ENCODE measurements around the gene CREB3L4. TPM values are rescaled to one million over a fixed set of nuclear protein-coding genes. Genes with fewer than 3 reads are reported as not detected.

The CREB3L4 gene
- total and polyA plus RNA-seq, 4 donors = 4.4 to 10.3 (median 8.8) TPM

DNA sequence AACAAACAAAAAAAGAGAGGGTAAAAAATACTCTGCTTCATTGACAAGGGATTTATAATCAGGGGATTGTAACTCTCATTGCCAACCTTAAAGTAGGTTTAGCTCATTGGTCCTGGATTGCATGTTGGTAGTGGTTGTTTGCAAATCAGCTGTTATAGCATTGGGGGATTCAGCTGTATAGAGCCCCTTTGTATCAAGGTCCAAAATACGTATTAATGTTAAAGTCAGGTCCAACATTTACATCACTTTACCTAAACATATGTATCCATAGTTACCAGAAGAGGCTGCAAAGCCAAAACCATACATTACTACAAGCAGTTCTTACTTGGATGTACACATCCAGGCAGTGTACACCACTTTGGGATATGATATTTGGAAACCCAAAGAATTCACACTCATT lies 52.2 kb downstream of the CREB3L4 start (continued):
- no peak for TF ChIP-seq EGR1 (IDR thresholded peaks at IDR 0.05; ENCODE audit: low read depth in 2 of 2)
- no peak for TF ChIP-seq RAD21 (IDR thresholded peaks at IDR 0.05)
- TF ChIP-seq, protein P1, sequence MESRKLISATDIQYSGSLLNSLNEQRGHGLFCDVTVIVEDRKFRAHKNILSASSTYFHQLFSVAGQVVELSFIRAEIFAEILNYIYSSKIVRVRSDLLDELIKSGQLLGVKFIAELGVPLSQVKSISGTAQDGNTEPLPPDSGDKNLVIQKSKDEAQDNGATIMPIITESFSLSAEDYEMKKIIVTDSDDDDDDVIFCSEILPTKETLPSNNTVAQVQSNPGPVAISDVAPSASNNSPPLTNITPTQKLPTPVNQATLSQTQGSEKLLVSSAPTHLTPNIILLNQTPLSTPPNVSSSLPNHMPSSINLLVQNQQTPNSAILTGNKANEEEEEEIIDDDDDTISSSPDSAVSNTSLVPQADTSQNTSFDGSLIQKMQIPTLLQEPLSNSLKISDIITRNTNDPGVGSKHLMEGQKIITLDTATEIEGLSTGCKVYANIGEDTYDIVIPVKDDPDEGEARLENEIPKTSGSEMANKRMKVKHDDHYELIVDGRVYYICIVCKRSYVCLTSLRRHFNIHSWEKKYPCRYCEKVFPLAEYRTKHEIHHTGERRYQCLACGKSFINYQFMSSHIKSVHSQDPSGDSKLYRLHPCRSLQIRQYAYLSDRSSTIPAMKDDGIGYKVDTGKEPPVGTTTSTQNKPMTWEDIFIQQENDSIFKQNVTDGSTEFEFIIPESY (IDR thresholded peaks at IDR 0.05) = no peak

Small RNAs within 50 kb of the gene (small RNA-seq; reads per million reads assigned to genes)
- gene MIR6737 = not detected

Other genes with a start within 250 kb of the CREB3L4 start
- 10 to 100 TPM; 16.4 to 26.0 TPM for gene INTS3, start 239.9 kb upstream of the CREB3L4 start, total RNA-seq
- 10 to 100 TPM in 1 of 2 donors, 1 to 10 TPM in 1; 9.0 to 13.9 TPM for gene INTS3, start 239.9 kb upstream of the CREB3L4 start, polyA plus RNA-seq
- gene SLC27A3, start 192.5 kb upstream of the CREB3L4 start, total RNA-seq = 10 to 100 TPM; 18.1 to 29.1 TPM
- 10 to 100 TPM; 27.2 to 47.4 TPM for gene SLC27A3, start 192.5 kb upstream of the CREB3L4 start, polyA plus RNA-seq
- 1 to 10 TPM; 4.4 to 4.9 TPM for gene GATAD2B, start 44.9 kb upstream of the CREB3L4 start, total RNA-seq
- gene GATAD2B, start 44.9 kb upstream of the CREB3L4 start, polyA plus RNA-seq = 1 to 10 TPM; 3.2 to 3.5 TPM
- gene DENND4B, start 21.2 kb upstream of the CREB3L4 start, total RNA-seq = 10 to 100 TPM; 13.1 to 27.2 TPM
- 10 to 100 TPM in 1 of 2 donors, 1 to 10 TPM in 1; 9.7 to 10.1 TPM for gene DENND4B, start 21.2 kb upstream of the CREB3L4 start, polyA plus RNA-seq
- gene CRTC2, start 9.3 kb upstream of the CREB3L4 start, total RNA-seq = 1 to 10 TPM; 4.9 to 5.5 TPM
- 10 to 100 TPM; 11.0 to 14.9 TPM for gene CRTC2, start 9.3 kb upstream of the CREB3L4 start, polyA plus RNA-seq
- 10 to 100 TPM; 46.8 to 70.3 TPM for gene SLC39A1, start 4.4 kb upstream of the CREB3L4 start, total RNA-seq
- gene SLC39A1, start 4.4 kb upstream of the CREB3L4 start, polyA plus RNA-seq = 10 to 100 TPM; 38.8 to 62.5 TPM
- gene JTB, start 9.8 kb downstream of the CREB3L4 start, total RNA-seq = 100 to 1,000 TPM in 1 of 2 donors, 10 to 100 TPM in 1; 88.9 to 104 TPM
- gene JTB, start 9.8 kb downstream of the CREB3L4 start, polyA plus RNA-seq = 100 to 1,000 TPM; 144 to 182 TPM
- 10 to 100 TPM; 18.0 to 20.6 TPM for gene RAB13, start 18.4 kb downstream of the CREB3L4 start, total RNA-seq
- 10 to 100 TPM; 44.3 to 72.9 TPM for gene RAB13, start 18.4 kb downstream of the CREB3L4 start, polyA plus RNA-seq
- gene RPS27, start 22.9 kb downstream of the CREB3L4 start, total RNA-seq = 1,000 to 10,000 TPM in 1 of 2 donors, 100 to 1,000 TPM in 1; 452 to 1,886 TPM
- 1,000 to 10,000 TPM in 1 of 2 donors, 100 to 1,000 TPM in 1; 812 to 3,145 TPM for gene RPS27, start 22.9 kb downstream of the CREB3L4 start, polyA plus RNA-seq
- gene NUP210L, start 187.2 kb downstream of the CREB3L4 start, total RNA-seq = under 1 TPM in 1 of 2 donors, not detected in 1; 0.08 TPM
- not detected for gene NUP210L, start 187.2 kb downstream of the CREB3L4 start, polyA plus RNA-seq
- 100 to 1,000 TPM in 1 of 2 donors, 10 to 100 TPM in 1; 89.6 to 120 TPM for gene TPM3, start 224.2 kb downstream of the CREB3L4 start, total RNA-seq
- 100 to 1,000 TPM; 105 to 113 TPM for gene TPM3, start 224.2 kb downstream of the CREB3L4 start, polyA plus RNA-seq
- gene CFAP141, start 238.4 kb downstream of the CREB3L4 start, total RNA-seq = not detected
- gene CFAP141, start 238.4 kb downstream of the CREB3L4 start, polyA plus RNA-seq = not detected